Measurements from ENCODE around the gene MNAT1. TPM values are rescaled to one million over a fixed set of nuclear protein-coding genes. Genes with fewer than 3 reads are reported as not detected.

The MNAT1 gene
- total RNA-seq, 1 donor from 2014 or later = 42.4 TPM

DNA sequence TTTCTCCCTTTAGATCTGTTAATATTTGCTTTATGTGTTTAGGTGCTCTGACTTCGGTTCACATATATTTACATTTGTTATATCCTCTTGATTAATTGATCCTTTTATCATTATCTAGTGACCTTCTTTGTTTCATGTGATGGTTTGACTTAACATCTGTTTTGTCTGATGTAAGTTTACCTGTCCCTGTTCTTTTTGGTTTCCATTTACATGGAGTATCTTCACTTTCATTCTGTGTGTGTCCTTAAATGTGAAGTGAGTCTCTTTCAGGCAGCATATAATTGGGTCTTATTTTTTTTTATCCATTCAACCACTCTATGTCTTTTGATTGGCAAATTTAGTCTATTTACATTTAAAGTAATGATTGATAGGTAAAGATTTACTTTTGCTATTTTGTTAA, 222.1 kb downstream of the MNAT1 start:
- Mint-ChIP-seq H3K4me1 (ENCODE audit: low read depth) (peaks cover 9% of the 10 kb centered on the region), H3K27ac (ENCODE audit: unreplicated experiment) (no peak overlapping the region), H3K4me3 (ENCODE audit: unreplicated experiment) (no peak overlapping the region)

DNA sequence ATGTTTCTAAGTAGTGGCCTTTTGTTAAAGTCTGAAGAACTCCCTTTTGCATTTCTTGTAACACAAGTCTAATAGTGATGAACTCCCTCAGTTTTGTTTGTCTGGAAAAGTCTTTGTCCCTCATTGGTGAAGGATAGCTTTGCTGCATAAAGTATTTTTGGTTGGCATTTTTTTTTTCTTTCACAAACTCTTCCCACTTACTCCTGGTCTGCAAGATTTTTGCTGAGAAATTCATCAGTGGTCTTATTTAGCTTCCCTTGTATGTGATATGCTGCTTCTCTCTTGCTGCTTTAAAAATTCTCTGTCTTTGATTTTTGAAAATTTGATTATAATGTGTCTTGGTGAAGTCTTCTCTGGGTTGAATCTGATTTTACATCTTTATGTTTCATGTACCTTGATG, 223.6 kb downstream of the MNAT1 start:
- peaks cover 11% of the 10 kb centered on the region for H3K4me1 Mint-ChIP-seq (ENCODE audit: low read depth)
- no peak for DNase-seq (ENCODE audit: low spot score)
- H3K9me3 Mint-ChIP-seq (ENCODE audit: low read depth) = peaks cover 44% of the 10 kb centered on the region
- no peaks in the 10 kb centered on the region for H3K27me3 Mint-ChIP-seq (ENCODE audit: low read depth)
- no peak overlapping the region for H3K27ac Mint-ChIP-seq (ENCODE audit: unreplicated experiment)
- H3K36me3 Mint-ChIP-seq (ENCODE audit: low read depth) = peaks cover 36% of the 10 kb centered on the region
- TF ChIP-seq, protein P1, sequence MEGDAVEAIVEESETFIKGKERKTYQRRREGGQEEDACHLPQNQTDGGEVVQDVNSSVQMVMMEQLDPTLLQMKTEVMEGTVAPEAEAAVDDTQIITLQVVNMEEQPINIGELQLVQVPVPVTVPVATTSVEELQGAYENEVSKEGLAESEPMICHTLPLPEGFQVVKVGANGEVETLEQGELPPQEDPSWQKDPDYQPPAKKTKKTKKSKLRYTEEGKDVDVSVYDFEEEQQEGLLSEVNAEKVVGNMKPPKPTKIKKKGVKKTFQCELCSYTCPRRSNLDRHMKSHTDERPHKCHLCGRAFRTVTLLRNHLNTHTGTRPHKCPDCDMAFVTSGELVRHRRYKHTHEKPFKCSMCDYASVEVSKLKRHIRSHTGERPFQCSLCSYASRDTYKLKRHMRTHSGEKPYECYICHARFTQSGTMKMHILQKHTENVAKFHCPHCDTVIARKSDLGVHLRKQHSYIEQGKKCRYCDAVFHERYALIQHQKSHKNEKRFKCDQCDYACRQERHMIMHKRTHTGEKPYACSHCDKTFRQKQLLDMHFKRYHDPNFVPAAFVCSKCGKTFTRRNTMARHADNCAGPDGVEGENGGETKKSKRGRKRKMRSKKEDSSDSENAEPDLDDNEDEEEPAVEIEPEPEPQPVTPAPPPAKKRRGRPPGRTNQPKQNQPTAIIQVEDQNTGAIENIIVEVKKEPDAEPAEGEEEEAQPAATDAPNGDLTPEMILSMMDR (IDR thresholded peaks at IDR 0.05) = no peak
- H3K4me3 Mint-ChIP-seq (ENCODE audit: unreplicated experiment) = no peak overlapping the region

More for the DNA sequence above, 222.1 kb downstream of the MNAT1 start:
- Mint-ChIP-seq H3K27me3 (ENCODE audit: low read depth) (no peaks in the 10 kb centered on the region), H3K9me3 (ENCODE audit: low read depth) (peaks cover 44% of the 10 kb centered on the region), H3K36me3 (ENCODE audit: low read depth) (peaks cover 36% of the 10 kb centered on the region)
- DNase-seq (ENCODE audit: low spot score) = no peak
- TF ChIP-seq, protein P1 (IDR thresholded peaks at IDR 0.05) = no peak

DNA sequence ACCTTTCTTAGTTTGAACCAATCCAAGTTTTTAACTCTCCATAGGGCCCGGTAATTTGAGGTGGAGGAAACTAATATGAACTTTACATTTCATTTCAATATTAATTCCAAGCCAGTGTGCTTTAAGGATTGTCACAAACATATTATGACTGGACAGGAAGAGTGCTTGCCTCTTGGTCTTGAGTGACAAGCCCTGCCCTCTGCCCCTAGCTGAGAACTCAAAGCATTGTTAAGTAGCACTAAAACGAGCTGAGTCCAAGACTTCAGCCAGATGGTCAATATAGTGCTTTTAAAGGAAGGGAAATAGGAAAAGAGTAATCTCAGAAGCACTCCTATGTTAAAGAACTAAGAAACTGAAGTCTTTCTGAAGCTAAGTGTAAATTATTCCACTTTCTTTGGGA, 229.2 kb downstream of the MNAT1 start:
- peaks cover 54% of the 10 kb centered on the region for H3K4me1 Mint-ChIP-seq (ENCODE audit: low read depth)
- peak overlapping the region; percentile 27 for H3K27ac Mint-ChIP-seq (ENCODE audit: unreplicated experiment)
- no peaks in the 10 kb centered on the region for H3K27me3 Mint-ChIP-seq (ENCODE audit: low read depth)
- no peak for DNase-seq (ENCODE audit: low spot score)
- H3K4me3 Mint-ChIP-seq (ENCODE audit: unreplicated experiment) = no peak overlapping the region
- peaks cover 11% of the 10 kb centered on the region for H3K36me3 Mint-ChIP-seq (ENCODE audit: low read depth)
- H3K9me3 Mint-ChIP-seq (ENCODE audit: low read depth) = peaks cover 17% of the 10 kb centered on the region
- TF ChIP-seq, protein P1 (IDR thresholded peaks at IDR 0.05) = no peak

DNA sequence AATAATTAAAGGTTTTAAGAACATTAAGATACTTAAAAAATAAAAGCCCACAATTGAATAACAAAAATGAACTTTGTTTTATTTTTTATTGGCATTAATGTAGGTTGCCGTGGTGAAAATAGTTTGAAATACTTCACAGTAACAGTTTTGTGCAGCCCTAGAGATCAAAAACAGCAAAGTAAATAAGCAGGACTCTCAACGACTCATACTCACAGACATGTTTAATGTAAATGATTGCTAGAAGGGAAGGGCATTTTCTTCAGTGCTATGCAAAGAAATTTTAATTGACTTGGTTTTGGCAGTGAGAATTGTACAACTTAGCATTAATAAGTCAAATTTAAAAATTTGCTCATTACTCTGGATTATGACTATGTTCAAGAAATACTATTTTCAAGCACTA, 230.3 kb downstream of the MNAT1 start:
- no peak overlapping the region for H3K4me3 Mint-ChIP-seq (ENCODE audit: unreplicated experiment)
- peaks cover 59% of the 10 kb centered on the region for H3K4me1 Mint-ChIP-seq (ENCODE audit: low read depth)
- peaks cover 4% of the 10 kb centered on the region for H3K36me3 Mint-ChIP-seq (ENCODE audit: low read depth)
- H3K9me3 Mint-ChIP-seq (ENCODE audit: low read depth) = peaks cover 9% of the 10 kb centered on the region
- H3K27ac Mint-ChIP-seq (ENCODE audit: unreplicated experiment) = peak overlapping the region; percentile 91
- H3K27me3 Mint-ChIP-seq (ENCODE audit: low read depth) = no peaks in the 10 kb centered on the region
- TF ChIP-seq, protein P1 (IDR thresholded peaks at IDR 0.05) = no peak
- DNase-seq (ENCODE audit: low spot score) = no peak

DNA sequence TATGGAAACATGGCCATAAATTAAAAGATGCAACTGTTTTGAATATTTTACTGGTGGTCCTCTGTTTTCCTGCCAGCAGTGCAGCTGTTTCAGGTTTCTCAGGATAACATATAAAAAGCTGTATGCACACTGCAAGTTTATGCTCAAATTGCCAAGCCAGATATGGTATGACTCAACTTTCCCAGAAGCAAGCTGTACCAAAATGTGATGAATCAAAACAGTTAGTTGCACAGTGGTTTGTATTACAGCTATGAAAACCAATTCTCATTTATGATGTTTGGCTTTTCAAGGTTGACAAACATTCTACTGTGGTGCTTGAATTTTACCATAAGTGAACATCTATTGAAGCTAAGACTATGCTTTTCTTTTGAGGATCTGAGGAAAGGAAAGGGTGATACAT, 230.8 kb downstream of the MNAT1 start:
- Mint-ChIP-seq H3K4me3 (ENCODE audit: unreplicated experiment) (no peak overlapping the region), H3K9me3 (ENCODE audit: low read depth) (peaks cover 4% of the 10 kb centered on the region), H3K27me3 (ENCODE audit: low read depth) (no peaks in the 10 kb centered on the region), H3K27ac (ENCODE audit: unreplicated experiment) (peak overlapping the region; percentile 91), H3K4me1 (ENCODE audit: low read depth) (peaks cover 59% of the 10 kb centered on the region), H3K36me3 (ENCODE audit: low read depth) (peaks cover 4% of the 10 kb centered on the region)
- no peak for DNase-seq (ENCODE audit: low spot score)
- TF ChIP-seq, protein P1 (IDR thresholded peaks at IDR 0.05) = no peak
